IMR-90 (cell line): ENCODE results near the gene IST1. TPM values are rescaled to one million over a fixed set of nuclear protein-coding genes. Genes with fewer than 3 reads are reported as not detected.

Experiments used
- ATAC-seq: fragments of 200-7000 bp; cut with Tn5 transposase; 2 replicates; pipeline ENCODE4 v1.9.1; 2020; ENCODE audit warnings: low read depth, mild to moderate bottlenecking, moderate library complexity
- BruUV-seq: library from RNA; stranded (reverse); fragments of 400-500 nt; replicated peaks from 2 replicates; lab custom pipeline; 2021; lab: Mats Ljungman, UMichigan
- CTCF ChIA-PET: fragments of 300-600 bp; formaldehyde crosslinking; extraction: SDS; loops from one replicate; lab custom pipeline; 2021; ENCODE audit warnings: antibody characterized with exemption; lab: Yijun Ruan, JAX
- POLR2A ChIA-PET: fragments of 300-600 bp; sonication (Branson Sonifier 250); formaldehyde crosslinking; loops from one replicate; lab custom pipeline; 2022; ENCODE audit warnings: antibody characterized with exemption; ENCODE audit not compliant: unreplicated experiment; lab: Charles Lee
- DNase-seq: peaks from one replicate; pipeline ENCODE4 v3.0.0; 2013
- H2AFZ ChIP-seq: replicated peaks from 2 replicates; pipeline ENCODE3; 2013; ENCODE audit warnings: low read length, mild to moderate bottlenecking; ENCODE audit not compliant: poor library complexity
- H2AK5ac ChIP-seq: 2 replicates; pipeline ENCODE4 v1.6.1; 2013; ENCODE audit warnings: low read depth, low read length, inconsistent platforms
- H2AK9ac ChIP-seq: replicated peaks from 2 replicates; pipeline ENCODE3; 2013; ENCODE audit warnings: mild to moderate bottlenecking, low read depth, low read length, moderate library complexity; ENCODE audit not compliant: poor library complexity
- H2BK120ac ChIP-seq: 2 replicates; pipeline ENCODE4 v1.6.1; 2013; ENCODE audit warnings: low read depth, low read length, inconsistent platforms
- H2BK15ac ChIP-seq: 3 replicates; pipeline ENCODE4 v1.6.1; 2013; ENCODE audit warnings: low read depth, low read length, inconsistent platforms
- H2BK20ac ChIP-seq: 2 replicates; pipeline ENCODE4 v1.6.1; 2013; ENCODE audit warnings: low read depth, mild to moderate bottlenecking, inconsistent platforms, low read length, moderate library complexity
- H2BK5ac ChIP-seq: 2 replicates; pipeline ENCODE4 v1.6.1; 2013; ENCODE audit warnings: mild to moderate bottlenecking, low read depth, low read length, inconsistent platforms; ENCODE audit not compliant: poor library complexity, severe bottlenecking
- H3K14ac ChIP-seq: replicated peaks from 2 replicates; pipeline ENCODE4 v1.6.1; 2013; ENCODE audit warnings: low read depth, low read length, inconsistent platforms
- H3K18ac ChIP-seq: 2 replicates; pipeline ENCODE4 v1.6.1; 2013; ENCODE audit warnings: low read depth, low read length, control low read depth
- H3K23ac ChIP-seq: 2 replicates; pipeline ENCODE4 v1.6.1; 2013; ENCODE audit warnings: low read depth, low read length, inconsistent platforms
- H3K27ac ChIP-seq: 2 replicates; pipeline ENCODE4 v1.5.1; 2013; ENCODE audit warnings: mild to moderate bottlenecking, control low read depth, low read length; ENCODE audit not compliant: insufficient read depth
- H3K27me3 ChIP-seq: 2 replicates; pipeline ENCODE4 v1.6.1; 2013; ENCODE audit warnings: low read length; ENCODE audit not compliant: control insufficient read depth, insufficient read depth
- H3K36me3 ChIP-seq: 2 replicates; pipeline ENCODE4 v1.6.1; 2013; ENCODE audit warnings: low read length, mixed read lengths; ENCODE audit not compliant: control insufficient read depth, insufficient read depth
- H3K4ac ChIP-seq: 2 replicates; pipeline ENCODE4 v1.6.1; 2013; ENCODE audit warnings: low read depth, low read length, inconsistent platforms
- H3K4me1 ChIP-seq: 2 replicates; pipeline ENCODE4 v1.6.1; 2013; ENCODE audit warnings: low read length, mixed read lengths; ENCODE audit not compliant: control insufficient read depth, insufficient read depth
- H3K4me2 ChIP-seq: 2 replicates; pipeline ENCODE4 v1.6.1; 2013; ENCODE audit warnings: low read depth, mild to moderate bottlenecking, control low read depth, low read length, moderate library complexity
- H3K4me3 ChIP-seq: 2 replicates; pipeline ENCODE4 v1.5.1; 2013; ENCODE audit warnings: low read depth, mild to moderate bottlenecking, control low read depth, low read length, moderate library complexity; ENCODE audit not compliant: insufficient read depth
- H3K56ac ChIP-seq: 2 replicates; pipeline ENCODE4 v1.6.1; 2013; ENCODE audit warnings: low read length, inconsistent platforms; ENCODE audit not compliant: insufficient read depth; ENCODE audit errors: extremely low read depth
- H3K79me1 ChIP-seq, 2 experiments: 2 replicates each; pipeline ENCODE4 v1.6.1; 2013; ENCODE audit warnings: low read length in 2 of 2, inconsistent platforms in 1 of 2, low read depth in 1 of 2
- H3K9ac ChIP-seq: 2 replicates; pipeline ENCODE4 v1.6.1; 2013; ENCODE audit warnings: low read depth, low read length, control low read depth
- H3K9me1 ChIP-seq: 2 replicates; pipeline ENCODE4 v1.6.1; 2013; ENCODE audit warnings: low read length, inconsistent platforms; ENCODE audit not compliant: insufficient read depth
- H3K9me3 ChIP-seq: 2 replicates; pipeline ENCODE4 v1.6.1; 2013; ENCODE audit warnings: low read length; ENCODE audit not compliant: control insufficient read depth, insufficient read depth
- H4K20me1 ChIP-seq: 2 replicates; pipeline ENCODE4 v1.6.1; 2013; ENCODE audit warnings: low read length, inconsistent platforms; ENCODE audit not compliant: insufficient read depth
- H4K5ac ChIP-seq: 2 replicates; pipeline ENCODE4 v1.6.1; 2013; ENCODE audit warnings: mild to moderate bottlenecking, low read depth, low read length, control low read depth
- H4K8ac ChIP-seq, 2 experiments: 2 replicates each; pipeline ENCODE4 v1.6.1; 2013; ENCODE audit warnings: low read depth in 2 of 2, low read length in 2 of 2, control low read depth in 1 of 2, inconsistent platforms in 1 of 2
- H4K91ac ChIP-seq: 2 replicates; pipeline ENCODE4 v1.6.1; 2013; ENCODE audit warnings: low read depth, low read length, inconsistent platforms; ENCODE audit not compliant: insufficient read depth
- RCOR1 ChIP-seq: IDR thresholded peaks from 2 replicates; pipeline ENCODE4 v1.6.1; 2012; ENCODE audit warnings: mild to moderate bottlenecking, low read length, improper control_type of control experiment; ENCODE audit not compliant: insufficient replicate concordance
- USF2 ChIP-seq: fragments of 150-350 bp; IDR thresholded peaks from 2 replicates; pipeline ENCODE4 v1.6.1; 2017; ENCODE audit warnings: mild to moderate bottlenecking, antibody characterized with exemption, low read length, low read depth
- WGBS, 2 experiments: methylation state at CpG; one replicate each; pipeline versions ENCODE4 v1.1.5 to v1.1.7; 2013; ENCODE audit warnings: missing lambda C conversion rate in 2 of 2; ENCODE audit not compliant: insufficient read length in 1 of 2; ENCODE audit errors: extremely low coverage in 2 of 2; 5-methylcytosine and 5-hydroxymethylcytosine counted together
- dilution Hi-C: fragments of 300-500 bp; cut with HindIII; formaldehyde crosslinking; loops from one replicate; pipeline ENCODE4 v1.14.3; 2018; ENCODE audit warnings: low sequenced_read_pairs; ENCODE audit not compliant: unreplicated experiment
- in situ Hi-C: fragments of 300-500 bp; cut with MboI; formaldehyde crosslinking; loops from 3 replicates; pipeline ENCODE4 v1.14.3; 2019; ENCODE audit warnings: low sequenced_read_pairs, inconsistent platforms, mixed read lengths
- intact Hi-C: fragments of 100-400 bp; cut with micrococcal nuclease; formaldehyde crosslinking; loops from 2 replicates; pipeline ENCODE4 v1.10.0; 2022
- polyA plus RNA-seq, 3 experiments: library from polyadenylated mRNA; depleted of rRNA; stranded (reverse); fragments of >200 nt; gene quantifications; 2 replicates each; pipeline ENCODE4 v1.2.3, GENCODE V29; 2012; ENCODE audit warnings: low replicate concordance in 1 of 3
- total RNA-seq: library from RNA; depleted of rRNA; stranded (reverse); fragments of >200 nt; gene quantifications from 2 replicates; pipeline ENCODE4 v1.2.3, GENCODE V29; 2012

Gene IST1
- total and polyA plus RNA-seq, 2 of the 4 experiments (the other 2 are of a cell fraction): 134 to 186 TPM

- Histone ChIP-seq H2BK15ac (no peak overlapping the region), H2AFZ (no peak overlapping the region), H3K9me1 (peaks cover 18% of the 10 kb centered on the region; the same call in 1 of the 2 replicates), H3K9me3 (no peaks in the 10 kb centered on the region), H3K23ac (no peak overlapping the region), H3K4me1 (peaks cover 23% of the 10 kb centered on the region), H4K20me1 (peaks cover 73% of the 10 kb centered on the region), H4K5ac (no peak overlapping the region), H3K18ac (no peak overlapping the region), H3K9ac (no peak overlapping the region), H2AK9ac (no peak overlapping the region), H2BK20ac (no peak overlapping the region), H4K91ac (no peak overlapping the region), H3K79me1 (peaks cover 28 to 73% of the 10 kb centered on the region in 2 experiments), H3K27ac (no peak overlapping the region), H3K14ac (no peak overlapping the region), H2AK5ac (no peak overlapping the region), H3K27me3 (no peaks in the 10 kb centered on the region), H2BK120ac (no peak overlapping the region), H3K4ac (no peak overlapping the region), H2BK5ac (peak overlapping the region; percentile 51), H3K36me3 (peaks cover 36% of the 10 kb centered on the region), H3K4me2 (no peak overlapping the region), H4K8ac (no peak overlapping the region), H3K4me3 (no peak overlapping the region), H3K56ac (no peak overlapping the region)
- TF ChIP-seq RCOR1 (peak; percentile 8), USF2 (no peak)
- no TSS peak for BruUV-seq
- ChIA-PET CTCF (interaction anchor here (0.7 to 1.0 kb wide), 5 partner anchors 21 to 47 kb away, joined by 3 to 4 read pairs (median 3); partner anchors contain the start of gene ZNF821), POLR2A (no interaction called here)
- dilution Hi-C loops (no loop called here), intact Hi-C loops (loop anchor here (1.0 kb wide), 1 partner anchor 34 kb away; the partner anchor contains the start of gene IST1), in situ Hi-C loops (no loop called here)
- no CpG with 5 or more reads among the region's 3 CpGs for WGBS, 2 experiments
- peak; percentile 92 for ATAC-seq
- peak; percentile 91 for DNase-seq
These were observed 33.7 kb downstream of the IST1 start for GRCh38 chr16:71929048-71929447.
